Measurements from ENCODE around the gene CSRP1.
"Not testable (repeated sequence)": the region's sequence is repeated elsewhere in the genome, so short reads cannot be mapped to it uniquely, and the experiment has no call there.

CSRP1 gene

GRCh38 chr1:201482755-201483154, 24.2 kb downstream of the CSRP1 start:
- H3K27ac ChIP-seq, result peak overlapping the region; percentile 98
- DNase-seq (ENCODE audit: low read depth, low spot score), result no peak

GRCh38 chr1:201481761-201482493, 25.0 kb downstream of the CSRP1 start:
- H3K27ac ChIP-seq, result peak overlapping the region; percentile 98
- DNase-seq (ENCODE audit: low read depth, low spot score), result no peak

- DNase-seq (ENCODE audit: low read depth, low spot score), result no peak
- H3K27ac ChIP-seq, result peak overlapping the region; percentile 98
Measured at GRCh38 chr1:201481004-201481380, 25.9 kb downstream of the CSRP1 start.

GRCh38 chr1:201480231-201481003, 26.5 kb downstream of the CSRP1 start:
- peak; percentile 97 for DNase-seq (ENCODE audit: low read depth, low spot score)
- peak overlapping the region; percentile 98 for H3K27ac ChIP-seq

DNA sequence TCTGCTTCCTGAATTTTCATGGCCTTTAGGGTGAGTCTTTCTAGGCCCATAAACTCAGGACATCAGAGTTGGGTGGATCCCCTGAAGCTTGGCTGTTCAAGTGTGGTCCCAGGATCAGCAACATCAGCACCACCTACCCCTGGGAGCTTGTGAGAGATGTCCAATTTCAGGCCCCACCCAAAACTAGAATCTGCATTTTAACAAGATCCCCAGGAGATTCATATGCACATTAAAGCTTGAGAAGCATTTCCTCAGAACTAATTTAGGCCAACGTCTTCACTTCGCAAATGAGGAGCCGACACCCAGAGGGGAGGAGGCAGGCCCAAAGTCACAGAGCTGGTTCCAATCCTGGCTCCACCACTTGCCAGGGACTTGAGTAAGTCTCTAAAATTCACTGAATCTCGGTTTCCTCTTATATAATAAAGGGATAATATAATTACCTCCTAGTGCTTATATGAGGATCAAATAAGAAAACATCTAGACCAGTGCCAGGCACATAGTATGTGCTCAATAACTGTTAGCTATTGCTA, 27.7 kb downstream of the CSRP1 start:
- H3K27ac ChIP-seq, result peak overlapping the region; percentile 98
- DNase-seq (ENCODE audit: low read depth, low spot score), result no peak

GRCh38 chr1:201478666-201479065, 28.3 kb downstream of the CSRP1 start:
- DNase-seq (ENCODE audit: low read depth, low spot score), result not testable (repeated sequence)
- H3K27ac ChIP-seq, result peak overlapping the region; percentile 98

DNA sequence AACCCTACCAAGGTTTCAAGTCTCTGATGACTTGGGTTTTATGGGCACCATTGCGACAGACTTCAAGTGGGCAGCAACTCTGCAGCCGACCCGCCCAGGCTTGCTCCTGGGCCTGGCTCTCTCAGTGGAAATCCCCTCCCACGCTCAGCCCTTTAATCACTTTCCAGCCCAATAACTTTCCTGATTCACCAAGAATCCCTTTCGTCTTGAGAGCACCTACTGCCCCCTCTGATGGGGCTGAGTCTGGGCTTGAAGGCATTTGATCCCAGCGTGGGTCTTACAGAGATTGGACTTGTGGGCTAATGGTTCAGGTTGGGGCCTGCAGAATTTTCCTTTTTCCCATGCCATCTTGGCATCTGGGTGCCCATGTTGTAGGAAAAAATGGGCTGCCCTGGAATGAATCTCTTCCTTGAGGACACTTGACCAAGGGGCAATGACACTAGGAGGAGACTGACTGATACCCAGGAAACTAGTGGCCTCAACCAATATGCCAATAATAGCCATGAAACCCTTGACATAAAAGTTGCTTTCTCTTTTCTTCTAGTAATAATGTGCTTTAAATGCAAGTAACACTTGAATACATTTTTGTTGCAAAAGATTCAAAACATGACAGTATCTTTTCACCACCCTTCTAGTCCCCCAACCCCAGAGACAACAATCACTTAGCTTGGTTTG, 30.1 kb downstream of the CSRP1 start:
- peak overlapping the region; percentile 98 for H3K27ac ChIP-seq
- DNase-seq (ENCODE audit: low read depth, low spot score), result peak; percentile 96

DNA sequence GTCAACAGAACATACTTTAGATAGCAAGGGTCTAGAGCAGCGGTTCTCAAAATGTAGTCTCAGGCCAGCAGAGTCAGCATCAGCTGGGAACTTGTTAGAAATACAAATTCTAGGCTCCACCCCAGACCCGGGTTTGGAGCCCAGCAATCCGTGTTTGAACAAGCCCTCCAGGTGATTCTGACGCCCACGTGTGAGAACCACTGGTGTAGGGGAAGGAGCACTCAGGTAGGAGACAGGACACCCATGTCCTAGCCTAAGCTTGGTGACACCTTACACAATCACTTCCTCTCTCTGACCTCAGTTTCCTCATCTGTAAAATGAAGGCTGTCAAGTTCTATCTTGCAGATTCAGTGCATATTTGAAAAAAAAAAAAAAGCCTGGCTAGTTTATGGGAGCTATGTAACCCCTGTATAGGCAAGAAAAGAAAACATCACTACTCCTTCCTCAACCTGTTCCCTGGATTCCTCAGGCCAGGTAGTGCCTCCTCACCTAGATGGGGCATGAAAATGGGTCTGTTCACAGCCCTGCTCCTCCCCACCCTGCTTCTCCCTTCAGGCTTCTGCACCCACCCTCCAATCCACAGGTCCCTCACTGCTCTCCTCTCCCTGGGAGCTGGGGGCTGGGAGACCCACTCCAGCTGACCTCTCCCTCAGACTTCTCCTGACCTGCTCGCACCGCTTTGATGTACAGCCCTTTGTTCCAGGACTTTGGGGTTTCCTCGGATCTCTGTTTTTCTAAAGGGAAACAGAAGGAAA, 30.8 kb downstream of the CSRP1 start:
- DNase-seq (ENCODE audit: low read depth, low spot score), result peak; percentile 91
- peak overlapping the region; percentile 98 for H3K27ac ChIP-seq

GRCh38 chr1:201475130-201475529, 31.8 kb downstream of the CSRP1 start:
- peak overlapping the region; percentile 98 for H3K27ac ChIP-seq
- no peak for DNase-seq (ENCODE audit: low read depth, low spot score)

DNA sequence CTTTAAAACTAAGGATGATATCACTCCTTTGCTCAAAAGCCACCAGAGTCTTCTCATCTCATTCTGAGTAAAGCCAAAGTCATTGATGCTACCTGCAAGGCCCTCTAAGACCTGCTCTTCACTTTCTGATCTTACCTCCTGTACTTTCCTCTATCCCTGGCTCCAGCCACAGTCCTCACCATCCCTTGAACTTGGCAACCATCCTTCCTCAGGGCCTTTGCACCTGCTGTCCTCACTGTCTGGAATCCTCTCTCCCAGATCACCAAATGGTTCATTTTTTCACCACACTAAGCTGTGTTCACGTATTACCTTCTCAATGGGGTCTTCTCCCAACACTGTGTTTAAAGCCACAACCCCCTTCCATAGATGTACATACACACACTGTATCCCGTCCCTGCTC, 33.6 kb downstream of the CSRP1 start:
- no peak overlapping the region for H3K27ac ChIP-seq
- no peak for DNase-seq (ENCODE audit: low read depth, low spot score)

DNA sequence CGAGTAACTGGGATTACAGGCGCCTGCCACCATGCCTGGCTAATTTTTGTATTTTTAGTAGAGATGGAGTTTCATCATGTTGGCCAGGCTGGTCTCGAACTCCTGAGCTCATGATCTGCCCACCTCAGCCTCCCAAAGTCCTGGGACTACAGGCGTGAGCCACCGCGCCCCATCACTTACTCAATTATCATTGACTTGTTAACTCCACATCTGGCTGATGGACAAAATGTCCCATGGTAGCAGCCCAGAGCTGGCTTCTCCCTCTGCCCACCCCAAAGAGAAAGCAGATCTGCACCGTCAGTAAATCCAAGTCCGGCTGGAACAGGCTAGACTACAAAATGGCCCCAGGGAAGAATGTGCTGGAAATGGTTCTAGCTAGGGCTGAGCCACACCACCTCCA, 34.6 kb downstream of the CSRP1 start:
- peak overlapping the region; percentile 17 for H3K27ac ChIP-seq
- not testable (repeated sequence) for DNase-seq (ENCODE audit: low read depth, low spot score)

GRCh38 chr1:201471772-201472171, 35.2 kb downstream of the CSRP1 start:
- peak overlapping the region; percentile 17 for H3K27ac ChIP-seq
- no peak for DNase-seq (ENCODE audit: low read depth, low spot score)

DNA sequence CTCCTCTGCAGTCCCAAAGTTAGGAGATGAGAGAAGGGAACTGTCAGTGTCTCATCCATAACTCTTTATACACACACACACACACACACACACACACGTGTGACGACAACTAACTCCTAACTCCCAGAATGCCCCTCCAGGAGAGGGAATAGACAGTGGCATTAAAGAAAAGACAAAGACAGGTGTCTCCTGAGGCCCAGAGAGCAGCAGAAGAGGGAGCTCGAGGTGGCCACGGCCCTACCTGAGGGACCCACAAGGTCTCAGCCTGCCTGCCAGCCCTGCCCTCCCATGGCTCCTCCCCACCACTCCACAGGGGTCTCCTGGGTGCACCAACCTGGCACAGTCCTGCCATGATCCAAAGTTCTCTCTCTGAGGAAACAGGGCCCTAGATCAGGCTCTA, 36.3 kb downstream of the CSRP1 start:
- no peak for DNase-seq (ENCODE audit: low read depth, low spot score)
- no peak overlapping the region for H3K27ac ChIP-seq

DNA sequence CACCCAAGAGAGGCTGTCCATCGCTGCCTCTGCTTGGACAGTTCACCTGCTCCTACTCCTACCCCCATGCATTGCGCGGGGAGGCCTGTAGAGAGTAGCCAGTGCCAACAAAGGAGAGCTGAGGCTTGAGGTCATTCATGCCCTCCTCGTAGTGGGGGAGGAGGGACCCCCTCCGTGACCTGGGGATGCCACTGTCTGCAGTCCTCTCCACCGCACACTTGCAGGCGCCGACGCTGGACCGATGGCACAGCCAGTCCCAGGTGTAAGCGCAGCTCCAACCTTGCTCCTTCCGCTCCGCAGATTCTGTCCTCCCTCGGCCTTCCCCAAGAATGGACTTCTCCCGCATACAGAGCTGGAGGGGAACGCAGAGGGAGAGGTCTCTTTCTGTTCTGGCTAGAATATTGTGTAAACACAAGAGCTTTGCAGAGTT, 37.3 kb downstream of the CSRP1 start:
- no peak for DNase-seq (ENCODE audit: low read depth, low spot score)
- peak overlapping the region; percentile 100 for H3K27ac ChIP-seq

GRCh38 chr1:201468844-201469644, 37.9 kb downstream of the CSRP1 start, which contains the start of gene PHLDA3:
Gene PHLDA3, minus strand, starts transcription at chr1:201469188. Its CDS starts 402 bp downstream, at chr1:201468786.
- no peak for DNase-seq (ENCODE audit: low read depth, low spot score)

DNA sequence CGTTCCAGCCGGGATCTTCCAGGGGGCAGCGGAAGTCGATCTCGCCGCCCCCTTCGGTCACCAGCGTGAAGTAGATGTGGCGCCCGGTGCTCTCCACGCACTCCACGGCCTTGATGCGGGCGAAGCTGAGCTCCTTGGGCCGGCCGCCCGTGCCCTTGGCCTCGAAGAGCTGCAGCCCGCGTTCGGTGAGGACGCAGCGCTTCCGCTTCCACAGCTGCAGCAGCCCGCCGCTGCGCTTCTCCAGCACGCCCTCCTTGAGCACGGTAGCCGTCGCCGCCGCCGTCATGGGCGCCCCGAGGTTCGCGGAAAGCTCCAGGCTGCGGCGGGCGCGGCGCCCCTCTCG, 38.5 kb downstream of the CSRP1 start:
- H3K27ac ChIP-seq, result peak overlapping the region; percentile 100
- no peak for DNase-seq (ENCODE audit: low read depth, low spot score)

More at GRCh38 chr1:201468844-201469644, 37.9 kb downstream of the CSRP1 start, which contains the start of gene PHLDA3:
- peak within 1 kb of the TSS; percentile 100 for H3K27ac ChIP-seq

GRCh38 chr1:201466492-201466891, 40.4 kb downstream of the CSRP1 start:
- no peak for DNase-seq (ENCODE audit: low read depth, low spot score)
- peak overlapping the region; percentile 100 for H3K27ac ChIP-seq

- DNase-seq (ENCODE audit: low read depth, low spot score), result no peak
- peak overlapping the region; percentile 100 for H3K27ac ChIP-seq
Measured at GRCh38 chr1:201465698-201466290, 41.1 kb downstream of the CSRP1 start.

- no peak for DNase-seq (ENCODE audit: low read depth, low spot score)
- H3K27ac ChIP-seq, result peak overlapping the region; percentile 100
Measured at GRCh38 chr1:201463071-201463552, 43.8 kb downstream of the CSRP1 start.
